Left renal pelvis (tissue), 4 donors: ENCODE data around the gene NPAS2. TPM values are rescaled to one million over a fixed set of nuclear protein-coding genes. Genes with fewer than 3 reads are reported as not detected.
A peak's percentile ranks its signal among the peaks of the same experiment; 100 is the strongest.

Experiments
- DNase-seq, 4 donors: peaks; one replicate each; pipeline ENCODE4 v3.0.0-alpha.2; 2013; ENCODE audit warnings: low read depth in 4 of 4, low spot score in 3 of 4
- polyA plus RNA-seq, 4 donors: library from polyadenylated mRNA; unstranded; fragments of 120-200 nt; gene quantifications; one replicate each; pipeline ENCODE4 v1.2.1, GENCODE V29; 2013; ENCODE audit not compliant: insufficient read length in 4 of 4

The NPAS2 gene
- polyA plus RNA-seq: 10 to 100 TPM; 14.4 to 15.3 (median 14.9) TPM

GRCh38 chr2:100819370-100820272 lies at the start of gene NPAS2:
NPAS2 (plus strand) TSS chr2:100820139; CDS start chr2:100904755, 84,616 bp downstream.
- DNase-seq: no peak

- DNase-seq: no peak
Observed at GRCh38 chr2:100771125-100771524, 48.8 kb upstream of the NPAS2 start.

GRCh38 chr2:100773538-100773937 lies 46.4 kb upstream of the NPAS2 start:
- no peak for DNase-seq

- no peak for DNase-seq
Observed at GRCh38 chr2:100776445-100776844, 43.5 kb upstream of the NPAS2 start.

- DNase-seq: no peak
Observed at GRCh38 chr2:100778637-100779450, 41.1 kb upstream of the NPAS2 start.

- no peak for DNase-seq
Observed at GRCh38 chr2:100779908-100780202, 40.1 kb upstream of the NPAS2 start.

- DNase-seq: peak in 1 of 4 donors; percentile 33
Observed at GRCh38 chr2:100780203-100781008, 39.5 kb upstream of the NPAS2 start.

- no peak for DNase-seq
Observed at GRCh38 chr2:100781009-100781325, 39.0 kb upstream of the NPAS2 start.

GRCh38 chr2:100781523-100782379 lies 38.2 kb upstream of the NPAS2 start:
- no peak for DNase-seq

- no peak for DNase-seq
Observed at GRCh38 chr2:100782380-100782878, 37.5 kb upstream of the NPAS2 start.

- DNase-seq: peak in 2 of 4 donors; percentile 18 to 41
Observed at GRCh38 chr2:100783987-100784386, 36.0 kb upstream of the NPAS2 start.

GRCh38 chr2:100784681-100785080 lies 35.3 kb upstream of the NPAS2 start:
- DNase-seq: no peak

GRCh38 chr2:100785626-100786296 lies 34.2 kb upstream of the NPAS2 start:
- no peak for DNase-seq

GRCh38 chr2:100786297-100786658 lies 33.7 kb upstream of the NPAS2 start:
- no peak for DNase-seq

GRCh38 chr2:100786985-100787384 lies 33.0 kb upstream of the NPAS2 start:
- DNase-seq: no peak

- DNase-seq: no peak
Observed at GRCh38 chr2:100789361-100789760, 30.6 kb upstream of the NPAS2 start.

- no peak for DNase-seq
Observed at GRCh38 chr2:100791294-100791935, 28.5 kb upstream of the NPAS2 start.

GRCh38 chr2:100791936-100792308 lies 28.0 kb upstream of the NPAS2 start:
- DNase-seq: no peak

- no peak for DNase-seq
Observed at GRCh38 chr2:100793220-100793619, 26.7 kb upstream of the NPAS2 start.
